Activated effector memory CD4-positive, alpha-beta T cell treated with Interleukin-2 at 50 U/mL for 16 hours (primary cell): Measurements from ENCODE around the gene GRAMD4.
"Not testable (repeated sequence)": the region's sequence is repeated elsewhere in the genome, so short reads cannot be mapped to it uniquely, and the experiment has no call there.

Experiments
- DNase-seq: peaks from one replicate; pipeline ENCODE4 v3.0.0-alpha.2; 2020

The GRAMD4 gene

DNA sequence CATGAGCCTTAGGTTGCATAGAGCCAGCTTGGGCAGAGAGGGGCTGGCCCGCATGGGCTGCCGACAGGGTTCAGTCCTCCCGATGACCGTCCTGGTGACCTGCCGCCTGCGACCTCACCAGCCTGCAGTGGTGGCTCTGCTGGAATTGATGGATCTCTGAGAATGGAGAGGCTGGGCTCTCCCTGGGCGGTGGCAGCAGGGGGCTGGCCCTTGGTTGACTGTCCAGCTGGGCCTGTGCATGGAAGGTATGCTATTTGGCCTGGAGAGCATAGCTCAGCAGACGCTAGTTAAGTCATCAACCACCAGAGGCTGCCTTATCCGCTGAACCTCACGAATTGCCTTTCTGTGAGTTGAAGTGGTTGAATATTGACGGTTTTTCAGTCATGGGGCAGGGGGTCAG is 19.7 kb downstream of the GRAMD4 start:
- no peak for DNase-seq

DNA sequence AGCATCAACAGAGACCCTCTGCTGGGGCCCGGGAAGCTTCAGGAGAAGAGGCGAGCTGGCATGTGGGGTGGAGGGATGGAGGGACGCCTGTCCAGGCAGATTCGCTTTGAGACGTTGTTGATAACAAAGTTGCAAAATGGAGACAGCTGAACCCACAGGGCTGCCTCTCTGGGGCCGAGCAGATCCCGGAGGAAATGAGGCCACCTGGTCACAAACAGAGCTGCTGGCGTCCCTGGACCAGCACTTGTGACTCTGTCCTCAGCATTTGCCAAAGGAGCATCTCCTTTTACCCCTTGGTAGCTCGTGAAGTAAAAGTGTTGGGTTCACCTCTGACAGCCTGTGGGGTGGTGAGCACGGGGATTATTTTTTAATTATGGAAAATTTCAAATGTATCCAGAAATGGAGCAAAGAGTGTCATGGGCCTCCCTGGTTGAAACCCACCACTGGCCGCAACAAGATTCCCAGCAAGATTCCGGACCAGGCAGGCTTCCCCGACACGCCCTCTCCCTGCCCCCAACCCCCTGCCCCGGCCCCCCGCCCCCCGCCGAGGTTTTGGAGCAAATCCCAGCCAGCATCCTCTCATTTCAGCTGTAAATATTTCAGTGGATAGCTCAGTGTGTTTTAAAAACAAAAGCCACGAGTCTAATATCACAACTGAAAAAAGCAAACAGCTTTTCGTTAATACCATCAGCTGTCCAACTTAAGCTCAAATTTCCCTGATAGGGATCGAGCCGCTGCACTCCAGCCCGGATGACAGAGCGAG is 20.3 kb downstream of the GRAMD4 start:
- DNase-seq = no peak

DNA sequence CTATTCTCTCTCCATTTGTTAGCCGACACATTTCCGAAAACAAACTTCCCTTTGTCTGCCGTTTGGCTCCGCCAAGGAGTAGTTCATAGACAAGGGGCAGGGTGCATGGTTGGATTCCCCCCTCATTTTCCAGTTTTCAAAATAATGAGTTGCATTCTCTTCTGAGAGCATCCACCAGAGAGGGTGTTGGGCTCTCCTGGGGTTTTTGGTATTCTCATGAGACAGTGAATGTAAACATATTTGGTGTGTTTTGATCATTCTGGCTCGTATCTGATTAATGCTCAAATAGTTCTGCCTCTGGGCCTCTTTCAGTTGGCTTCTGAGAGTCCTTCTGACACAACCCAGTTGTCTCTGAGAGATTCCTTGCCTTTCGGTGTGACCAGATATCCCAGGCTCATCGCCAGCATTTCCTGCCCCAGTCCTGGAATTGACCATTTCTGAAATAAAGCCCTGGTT is 21.7 kb downstream of the GRAMD4 start:
- no peak for DNase-seq

DNA sequence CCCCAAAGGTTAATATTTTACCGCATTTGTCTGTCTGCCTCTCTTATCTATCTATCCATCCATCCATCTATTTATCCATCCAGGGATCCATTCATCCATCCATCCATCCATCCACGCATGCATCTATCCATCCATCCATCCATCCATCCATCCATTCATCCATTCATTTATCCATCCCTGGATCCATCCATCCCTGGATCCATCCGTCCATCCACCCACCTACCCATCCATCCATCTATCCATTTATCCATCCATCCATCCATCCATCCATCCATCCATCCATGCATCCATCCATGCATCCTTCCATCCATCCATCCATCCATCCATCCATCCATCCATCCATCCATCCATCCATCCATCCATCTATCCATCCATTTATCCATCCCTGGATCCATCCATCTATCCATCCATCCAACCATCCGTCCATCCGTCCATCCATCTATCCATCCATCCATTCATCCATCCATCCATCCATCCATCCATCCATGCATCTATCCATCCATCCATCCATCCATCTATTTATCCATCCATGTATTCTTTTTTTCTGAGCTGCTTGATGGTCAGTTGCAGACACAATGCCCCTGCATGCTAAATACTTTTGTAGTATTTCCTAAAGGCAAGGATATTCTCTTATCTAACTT is 22.8 kb downstream of the GRAMD4 start:
- not testable (repeated sequence) for DNase-seq

- no peak for DNase-seq
Measured at GRCh38 chr22:46646531-46647215, 26.5 kb downstream of the GRAMD4 start.

DNA sequence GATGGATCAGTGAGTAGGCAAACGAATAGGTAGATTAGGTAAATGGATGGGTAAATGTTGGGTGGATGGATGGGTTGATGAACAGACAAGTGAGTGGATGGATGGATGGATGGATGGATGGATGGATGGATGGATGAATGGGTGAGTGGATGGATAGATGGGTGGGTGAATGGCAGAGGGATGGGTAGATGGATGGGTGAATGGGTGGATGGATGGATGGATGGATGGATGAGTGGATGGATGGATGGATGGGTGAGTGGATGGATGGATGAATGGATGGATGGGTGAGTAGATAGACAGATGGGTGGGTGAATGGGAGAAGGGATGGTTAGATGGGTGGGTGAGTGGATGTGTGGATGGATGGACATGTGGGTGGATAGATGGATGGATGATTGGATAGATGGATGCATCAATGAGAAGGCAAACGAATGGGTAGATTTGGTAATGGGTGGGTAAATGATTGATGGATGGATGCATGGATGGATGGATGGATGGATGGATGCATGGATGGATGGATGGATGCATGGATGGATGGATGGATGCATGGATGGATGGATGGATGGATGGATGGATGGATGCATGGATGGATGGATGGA is 28.1 kb downstream of the GRAMD4 start:
- not testable (repeated sequence) for DNase-seq

DNA sequence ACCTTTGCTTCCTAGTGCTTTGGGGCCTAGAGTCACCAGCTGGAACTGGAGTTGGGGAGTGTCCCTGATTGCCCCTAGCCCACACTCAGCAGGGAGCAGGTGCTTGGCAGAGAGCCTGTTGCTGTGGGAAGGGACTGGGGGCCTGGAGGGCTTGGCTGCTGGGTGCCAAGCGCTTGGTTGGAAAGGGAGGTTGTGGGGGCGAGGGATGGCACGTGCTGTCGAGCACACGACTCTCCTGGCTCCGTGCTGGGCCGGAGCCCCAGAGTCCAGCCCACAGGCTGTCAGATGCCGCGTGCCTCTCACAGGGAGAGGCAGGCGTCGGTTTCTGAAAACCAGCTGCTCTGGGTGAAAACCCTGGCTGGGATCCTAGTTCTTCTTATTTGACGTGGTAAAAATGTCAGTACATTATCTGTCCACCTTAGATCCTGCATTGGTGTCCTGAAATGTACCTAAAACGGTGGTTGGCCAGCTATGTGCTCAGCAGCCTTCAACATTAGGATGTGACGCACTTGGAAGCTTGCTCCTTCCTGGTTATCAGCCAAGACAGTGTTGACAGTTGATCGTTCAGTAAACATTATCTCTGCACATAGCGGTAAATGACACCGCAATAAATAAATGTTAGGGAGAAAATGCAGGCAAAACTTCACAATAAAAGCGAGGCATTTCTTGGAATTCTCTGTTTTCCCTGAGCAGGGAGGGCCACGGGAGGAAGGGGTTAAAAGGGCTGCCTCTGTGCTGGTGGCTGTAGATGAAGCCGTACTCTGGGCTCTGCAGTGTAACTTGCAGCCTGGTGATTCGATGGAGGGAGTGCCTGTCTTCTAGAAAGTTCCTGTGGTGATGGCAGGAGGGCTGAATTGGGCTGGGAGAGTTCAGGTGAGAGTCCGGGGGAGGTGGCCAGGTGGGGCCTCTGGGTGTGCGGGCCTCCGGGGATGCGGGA is 29.2 kb downstream of the GRAMD4 start:
- DNase-seq = no peak

- DNase-seq = no peak
Measured at GRCh38 chr22:46650078-46650810, 30.1 kb downstream of the GRAMD4 start.

- no peak for DNase-seq
Measured at GRCh38 chr22:46651316-46651715, 31.1 kb downstream of the GRAMD4 start.

- DNase-seq = no peak
Measured at GRCh38 chr22:46652081-46652846, 32.1 kb downstream of the GRAMD4 start.

GRCh38 chr22:46652847-46653331 is 32.7 kb downstream of the GRAMD4 start:
- no peak for DNase-seq

DNA sequence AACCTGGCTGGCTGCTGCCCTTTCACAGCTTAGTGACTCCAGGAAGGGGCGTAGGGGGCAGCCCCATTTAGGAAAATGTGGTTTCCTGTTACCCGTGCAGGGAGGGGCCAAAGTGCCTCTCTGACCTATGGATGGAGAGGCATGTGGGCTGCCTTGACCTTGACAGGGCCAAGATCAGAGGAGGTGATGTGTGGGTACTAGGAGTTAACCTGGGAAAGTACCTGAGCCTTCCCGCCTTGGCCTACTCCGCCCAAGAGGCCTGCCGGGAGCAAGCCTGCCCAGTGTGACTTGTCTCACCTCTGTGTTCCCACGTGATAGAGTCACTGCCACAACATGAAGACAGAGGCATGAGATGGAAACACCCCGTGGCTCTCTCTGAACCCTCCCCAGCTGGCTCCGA is 33.4 kb downstream of the GRAMD4 start:
- no peak for DNase-seq

- no peak for DNase-seq
Measured at GRCh38 chr22:46654426-46654825, 34.2 kb downstream of the GRAMD4 start.

- no peak for DNase-seq
Measured at GRCh38 chr22:46654927-46655595, 34.9 kb downstream of the GRAMD4 start.

DNA sequence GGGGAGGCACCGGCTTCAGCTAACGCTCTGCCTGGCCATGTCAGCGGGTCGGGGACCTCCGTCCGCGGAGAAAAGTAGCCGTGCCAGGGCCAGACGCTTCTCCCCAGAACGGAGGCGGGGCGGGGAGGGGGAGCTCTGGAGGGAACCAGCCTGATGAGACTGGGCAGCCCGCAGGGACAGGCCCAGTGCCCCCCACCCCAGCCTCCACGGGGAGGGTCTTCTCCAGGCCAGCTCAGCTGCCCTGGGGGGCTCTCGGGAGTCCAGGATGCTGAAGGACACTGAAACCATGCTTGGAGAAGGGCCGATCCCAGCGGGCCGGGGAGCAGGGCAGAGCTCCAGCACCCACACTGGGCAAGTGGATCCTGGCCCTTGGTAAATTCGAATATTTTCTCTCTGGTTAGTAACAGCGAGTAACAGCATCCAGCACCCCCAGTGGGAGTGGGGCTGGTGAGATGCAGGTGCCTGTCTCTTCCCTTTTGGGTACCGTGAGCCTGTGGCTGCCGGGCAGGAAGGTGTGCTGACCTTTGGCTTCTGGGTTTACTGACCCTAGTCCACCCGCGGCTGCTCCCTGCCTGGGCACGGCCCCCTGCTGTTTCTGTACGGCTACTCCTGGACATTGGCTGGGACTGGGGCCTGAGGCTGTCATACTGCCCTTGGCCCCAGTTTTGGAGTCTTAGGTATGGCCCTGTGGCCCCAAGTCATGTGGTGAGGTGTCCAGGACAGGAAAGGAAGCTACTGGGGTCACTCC is 35.8 kb downstream of the GRAMD4 start:
- DNase-seq = no peak

DNA sequence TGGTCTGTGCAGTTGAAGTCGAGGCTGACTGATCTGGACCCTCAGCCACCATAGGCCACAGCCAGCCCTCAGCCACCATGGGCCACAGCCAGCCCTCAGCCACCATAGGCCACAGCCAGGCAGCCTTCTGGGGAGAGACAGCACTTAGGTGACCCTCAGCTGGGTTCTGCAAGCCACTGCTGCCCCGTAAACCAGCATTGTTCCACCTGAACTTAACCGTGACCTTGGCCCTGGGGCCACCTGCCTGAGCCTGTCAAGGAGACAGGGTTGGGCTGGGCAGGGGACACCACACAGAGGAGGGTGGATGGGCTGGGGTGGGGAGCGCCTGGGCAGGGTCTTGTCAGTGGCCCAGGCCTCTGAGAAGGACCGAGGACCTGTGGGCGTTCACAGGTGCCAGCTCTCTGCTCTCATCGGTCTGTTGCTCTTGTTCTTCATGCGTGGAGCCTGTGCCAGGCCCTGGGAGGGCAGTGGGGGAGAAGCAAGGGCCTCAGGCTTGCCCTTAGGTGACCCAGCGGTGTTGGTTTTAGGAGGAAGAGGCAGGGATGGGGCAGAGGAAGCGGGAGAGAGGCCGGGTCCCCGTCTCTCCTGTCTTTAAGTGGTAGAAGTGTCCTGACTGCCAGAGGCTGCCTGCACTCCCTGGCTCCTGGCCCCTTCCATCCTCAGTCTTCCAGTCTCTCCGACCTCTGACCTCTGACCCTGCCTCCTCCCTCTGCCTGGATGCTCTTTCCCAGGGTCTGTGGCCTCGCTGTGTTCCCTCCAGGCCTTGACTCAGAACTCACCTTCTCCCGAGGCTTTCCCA is 36.9 kb downstream of the GRAMD4 start:
- no peak for DNase-seq

GRCh38 chr22:46657655-46657953 is 37.4 kb downstream of the GRAMD4 start:
- DNase-seq = no peak
